ENCODE measurements around the gene NAV2.

NAV2 gene

GRCh38 chr11:19917069-19917468, 204.4 kb downstream of the NAV2 start:
- TF ChIP-seq, protein P1, sequence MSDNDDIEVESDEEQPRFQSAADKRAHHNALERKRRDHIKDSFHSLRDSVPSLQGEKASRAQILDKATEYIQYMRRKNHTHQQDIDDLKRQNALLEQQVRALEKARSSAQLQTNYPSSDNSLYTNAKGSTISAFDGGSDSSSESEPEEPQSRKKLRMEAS (IDR thresholded peaks at IDR 0.05; ENCODE audit: low read depth, low read length) = no peak
- TF ChIP-seq MYC (IDR thresholded peaks at IDR 0.05; ENCODE audit: low read depth, low read length) = no peak
- TF ChIP-seq CTCF (IDR thresholded peaks at IDR 0.05; ENCODE audit: low read depth, low read length) = no peak
- TF ChIP-seq POLR2A (IDR thresholded peaks at IDR 0.05; ENCODE audit: extremely low read depth, insufficient read length) = no peak
- no peak for DNase-seq (ENCODE audit: low read depth)
- no peak overlapping the region for H3K4me3 ChIP-seq (ENCODE audit: low read depth, low read length)

GRCh38 chr11:19918302-19919049, 205.8 kb downstream of the NAV2 start:
- H3K4me3 ChIP-seq (ENCODE audit: low read depth, low read length) = no peak overlapping the region
- no peak for DNase-seq (ENCODE audit: low read depth)
- TF ChIP-seq, protein P1 (IDR thresholded peaks at IDR 0.05; ENCODE audit: low read depth, low read length) = no peak
- no peak for TF ChIP-seq CTCF (IDR thresholded peaks at IDR 0.05; ENCODE audit: low read depth, low read length)
- TF ChIP-seq MYC (IDR thresholded peaks at IDR 0.05; ENCODE audit: low read depth, low read length) = no peak
- no peak for TF ChIP-seq POLR2A (IDR thresholded peaks at IDR 0.05; ENCODE audit: extremely low read depth, insufficient read length)

DNA sequence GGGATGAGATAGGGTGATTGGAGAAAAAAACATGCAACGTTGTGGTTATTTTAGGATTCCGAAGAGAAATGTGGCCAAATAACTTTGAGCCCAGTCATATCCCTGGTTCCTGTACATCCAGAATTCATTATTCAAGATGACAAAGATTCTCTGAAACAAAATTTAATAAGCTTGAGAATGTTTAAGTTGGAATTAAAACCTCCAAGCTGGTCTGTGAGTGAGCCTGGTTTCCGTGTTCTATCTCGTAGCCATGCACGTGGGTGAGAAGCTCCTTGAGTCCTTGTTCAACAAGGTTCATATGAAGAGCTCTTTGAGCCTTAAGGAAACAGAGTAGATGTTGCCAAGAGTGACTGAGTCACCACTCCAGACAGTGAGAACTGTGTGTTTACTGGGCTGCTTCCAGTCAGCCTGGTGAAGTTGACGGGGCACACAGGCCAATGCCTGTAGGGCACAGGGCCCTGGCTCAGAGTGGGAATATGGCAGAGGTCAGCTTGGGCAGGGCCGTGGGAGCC, 206.5 kb downstream of the NAV2 start:
- DNase-seq (ENCODE audit: low read depth) = no peak
- TF ChIP-seq CTCF (IDR thresholded peaks at IDR 0.05; ENCODE audit: low read depth, low read length) (no peak), POLR2A (IDR thresholded peaks at IDR 0.05; ENCODE audit: extremely low read depth, insufficient read length) (no peak), MYC (IDR thresholded peaks at IDR 0.05; ENCODE audit: low read depth, low read length) (no peak)
- TF ChIP-seq, protein P1 (IDR thresholded peaks at IDR 0.05; ENCODE audit: low read depth, low read length) = no peak
- H3K4me3 ChIP-seq (ENCODE audit: low read depth, low read length) = no peak overlapping the region

- H3K4me3 ChIP-seq (ENCODE audit: low read depth, low read length) = no peak overlapping the region
Observed at GRCh38 chr11:19920982-19921381, 208.3 kb downstream of the NAV2 start.

DNA sequence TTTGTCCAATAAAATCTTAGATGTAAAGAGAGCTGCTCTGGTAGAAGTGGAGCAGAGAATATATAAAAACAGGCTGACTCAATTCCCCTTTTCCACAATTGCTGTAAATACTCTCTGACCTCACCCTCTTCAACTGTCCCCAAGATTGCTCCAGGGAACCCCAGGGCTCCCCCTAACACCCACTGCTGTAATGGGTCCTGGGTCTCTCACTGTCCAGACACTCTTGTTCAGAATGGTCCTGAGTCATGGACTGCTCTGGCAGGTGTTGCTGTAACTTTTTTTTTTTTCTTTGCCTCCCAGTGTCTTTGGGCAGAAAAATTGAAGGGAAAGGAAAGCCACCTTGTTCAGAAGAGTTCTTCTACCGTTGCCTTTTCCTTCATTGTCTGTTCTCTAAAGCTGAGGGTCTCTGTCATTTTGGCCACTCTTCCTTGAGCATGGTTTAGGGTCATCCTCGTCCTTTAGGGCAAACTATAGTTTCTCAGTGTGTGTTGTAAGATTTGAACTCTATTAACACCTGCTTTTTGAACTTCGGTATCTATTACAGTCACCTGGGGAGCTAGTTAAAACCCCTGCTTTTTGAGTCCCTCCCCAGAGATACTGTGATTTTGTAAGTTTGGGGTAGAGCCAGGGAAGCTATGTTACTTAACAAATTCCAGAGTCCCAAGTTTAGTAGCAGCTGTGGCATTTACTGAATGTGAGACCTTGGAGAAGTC, 209.5 kb downstream of the NAV2 start:
- no peak for TF ChIP-seq CTCF (IDR thresholded peaks at IDR 0.05; ENCODE audit: low read depth, low read length)
- TF ChIP-seq, protein P1 (IDR thresholded peaks at IDR 0.05; ENCODE audit: low read depth, low read length) = no peak
- TF ChIP-seq MYC (IDR thresholded peaks at IDR 0.05; ENCODE audit: low read depth, low read length) = no peak
- TF ChIP-seq POLR2A (IDR thresholded peaks at IDR 0.05; ENCODE audit: extremely low read depth, insufficient read length) = no peak
- DNase-seq (ENCODE audit: low read depth) = no peak
- H3K4me3 ChIP-seq (ENCODE audit: low read depth, low read length) = no peak overlapping the region

More at GRCh38 chr11:19920982-19921381, 208.3 kb downstream of the NAV2 start:
- DNase-seq (ENCODE audit: low read depth) = no peak
- TF ChIP-seq MYC (IDR thresholded peaks at IDR 0.05; ENCODE audit: low read depth, low read length) = no peak

- no peak for DNase-seq (ENCODE audit: low read depth)
- TF ChIP-seq POLR2A (IDR thresholded peaks at IDR 0.05; ENCODE audit: extremely low read depth, insufficient read length) = no peak
- TF ChIP-seq CTCF (IDR thresholded peaks at IDR 0.05; ENCODE audit: low read depth, low read length) = no peak
- TF ChIP-seq MYC (IDR thresholded peaks at IDR 0.05; ENCODE audit: low read depth, low read length) = no peak
- TF ChIP-seq, protein P1 (IDR thresholded peaks at IDR 0.05; ENCODE audit: low read depth, low read length) = no peak
- no peak overlapping the region for H3K4me3 ChIP-seq (ENCODE audit: low read depth, low read length)
Observed at GRCh38 chr11:19922689-19923035, 210.0 kb downstream of the NAV2 start.

Measured in NB4 (cell line).